ENCODE measurements around the gene NR2C1. TPM values are rescaled to one million over a fixed set of nuclear protein-coding genes. Genes with fewer than 3 reads are reported as not detected.

NR2C1 gene
- total RNA-seq, 2 experiments from 2014 or later = 42.8 to 43.4 TPM

- peaks cover 18% of the 10 kb centered on the region; the same call in 1 of the 2 replicates for H3K9me3 ChIP-seq (ENCODE audit: low read length)
- CTCF ChIA-PET (ENCODE audit: unreplicated experiment) = no interaction called here
- no peaks in the 10 kb centered on the region for H3K9me2 ChIP-seq (ENCODE audit: insufficient read depth, low read length)
- peak overlapping the region; percentile 63 for H2AFZ ChIP-seq (ENCODE audit: low read length)
- TF ChIP-seq EZH2phosphoT487 (IDR thresholded peaks at IDR 0.05; ENCODE audit: borderline replicate concordance, low read depth, low read length) = no peak
- no peak for TF ChIP-seq CTCF (conservative IDR thresholded peaks at IDR 0.05; ENCODE audit: low read length)
- peak; percentile 15 for DNase-seq (ENCODE audit: low spot score)
- peak overlapping the region; percentile 56 for H3K27ac ChIP-seq (ENCODE audit: low read depth, low read length, poor library complexity, severe bottlenecking)
- H3K36me3 ChIP-seq (ENCODE audit: insufficient read depth, low read length) = peaks cover 39% of the 10 kb centered on the region
- H3K4me3 ChIP-seq (ENCODE audit: low read depth, low read length, poor library complexity, severe bottlenecking) = peak overlapping the region; percentile 80
- peaks cover 46% of the 10 kb centered on the region for H3K79me2 ChIP-seq (ENCODE audit: insufficient read depth, low read depth, low read length)
- H3K4me1 ChIP-seq (ENCODE audit: insufficient read depth, low read length, poor library complexity, severe bottlenecking) = peaks cover 36% of the 10 kb centered on the region
- peak overlapping the region; percentile 87 for H3K4me2 ChIP-seq (ENCODE audit: low read length)
- intact Hi-C loops (cut with micrococcal nuclease; ENCODE audit: unreplicated experiment) = loop anchor here (5.0 kb wide), 1 partner anchor 1195 kb away; no protein-coding TSS in a partner anchor
- no peaks in the 10 kb centered on the region for H4K20me1 ChIP-seq (ENCODE audit: insufficient read depth, low read length)
- POLR2A ChIA-PET = interaction anchor here (0.6 to 3.0 kb wide), 6 partner anchors 8 to 24 kb away, joined by 3 to 27 read pairs (median 4); no protein-coding TSS in a partner anchor
- BruUV-seq (replicated peaks) = no TSS peak
These were observed 70.7 kb downstream of the NR2C1 start for GRCh38 chr12:95002754-95003153.

GRCh38 chr12:94998326-94998725 lies 75.1 kb downstream of the NR2C1 start:
- Histone ChIP-seq H3K79me2 (ENCODE audit: insufficient read depth, low read depth, low read length) (peaks cover 65% of the 10 kb centered on the region), H3K27ac (ENCODE audit: low read depth, low read length, poor library complexity, severe bottlenecking) (no peak overlapping the region), H2AFZ (ENCODE audit: low read length) (no peak overlapping the region), H4K20me1 (ENCODE audit: insufficient read depth, low read length) (no peaks in the 10 kb centered on the region), H3K9me3 (ENCODE audit: low read length) (no peaks in the 10 kb centered on the region), H3K4me3 (ENCODE audit: low read depth, low read length, poor library complexity, severe bottlenecking) (no peak overlapping the region), H3K4me1 (ENCODE audit: insufficient read depth, low read length, poor library complexity, severe bottlenecking) (peaks cover 31% of the 10 kb centered on the region), H3K4me2 (ENCODE audit: low read length) (peak overlapping the region; percentile 47), H3K9me2 (ENCODE audit: insufficient read depth, low read length) (no peaks in the 10 kb centered on the region), H3K36me3 (ENCODE audit: insufficient read depth, low read length) (peaks cover 72% of the 10 kb centered on the region)
- TSS peak; percentile 12 for BruUV-seq (replicated peaks)
- DNase-seq (ENCODE audit: low spot score) = no peak
- intact Hi-C loops (cut with micrococcal nuclease; ENCODE audit: unreplicated experiment) = no loop called here
- TF ChIP-seq EZH2phosphoT487 (IDR thresholded peaks at IDR 0.05; ENCODE audit: borderline replicate concordance, low read depth, low read length) = no peak
- TF ChIP-seq CTCF (conservative IDR thresholded peaks at IDR 0.05; ENCODE audit: low read length) = no peak
- CTCF ChIA-PET (ENCODE audit: unreplicated experiment) = no interaction called here
- POLR2A ChIA-PET = interaction anchor here (1.3 kb wide), 1 partner anchor 9 kb away, joined by 3 read pairs; no protein-coding TSS in a partner anchor

- CTCF ChIA-PET (ENCODE audit: unreplicated experiment) = no interaction called here
- peaks cover 76% of the 10 kb centered on the region for H3K36me3 ChIP-seq (ENCODE audit: insufficient read depth, low read length)
- 0 out of 2 replicates have a peak, but pooled peaks cover 1% of the 10 kb centered on the region for H4K20me1 ChIP-seq (ENCODE audit: insufficient read depth, low read length)
- no peak overlapping the region for H3K4me3 ChIP-seq (ENCODE audit: low read depth, low read length, poor library complexity, severe bottlenecking)
- intact Hi-C loops (cut with micrococcal nuclease; ENCODE audit: unreplicated experiment) = no loop called here
- TF ChIP-seq EZH2phosphoT487 (IDR thresholded peaks at IDR 0.05; ENCODE audit: borderline replicate concordance, low read depth, low read length) = no peak
- TF ChIP-seq CTCF (conservative IDR thresholded peaks at IDR 0.05; ENCODE audit: low read length) = no peak
- no TSS peak for BruUV-seq (replicated peaks)
- no peak for DNase-seq (ENCODE audit: low spot score)
- H3K4me1 ChIP-seq (ENCODE audit: insufficient read depth, low read length, poor library complexity, severe bottlenecking) = peaks cover 31% of the 10 kb centered on the region
- H3K79me2 ChIP-seq (ENCODE audit: insufficient read depth, low read depth, low read length) = peaks cover 59% of the 10 kb centered on the region
- H3K9me2 ChIP-seq (ENCODE audit: insufficient read depth, low read length) = no peaks in the 10 kb centered on the region
- H3K9me3 ChIP-seq (ENCODE audit: low read length) = no peaks in the 10 kb centered on the region
- H2AFZ ChIP-seq (ENCODE audit: low read length) = no peak overlapping the region
- H3K27ac ChIP-seq (ENCODE audit: low read depth, low read length, poor library complexity, severe bottlenecking) = no peak overlapping the region
- no peak overlapping the region for H3K4me2 ChIP-seq (ENCODE audit: low read length)
- POLR2A ChIA-PET = interaction anchor here (1.3 kb wide), 1 partner anchor 8 kb away, joined by 3 read pairs; no protein-coding TSS in a partner anchor
These were observed 75.7 kb downstream of the NR2C1 start for GRCh38 chr12:94997726-94998125.
